ENCODE measurements around the gene PARVA. TPM values are rescaled to one million over a fixed set of nuclear protein-coding genes. Genes with fewer than 3 reads are reported as not detected.

The PARVA gene
- total RNA-seq, 1 experiment from 2014 or later: 18.1 TPM

GRCh38 chr11:12386309-12386708, 8.9 kb downstream of the PARVA start:
- Histone ChIP-seq H3K4ac (ENCODE audit: low read depth, low read length) (no peak overlapping the region), H3K23me2 (ENCODE audit: insufficient read length, low read depth, low read length, poor library complexity, severe bottlenecking) (no peaks in the 10 kb centered on the region), H3K18ac (ENCODE audit: insufficient read length, low read depth, low read length) (no peak overlapping the region), H3K27ac (ENCODE audit: insufficient read length, low read depth, low read length) (no peak overlapping the region), H2BK5ac (ENCODE audit: insufficient read length, low read length) (no peak overlapping the region), H3K9ac (ENCODE audit: extremely low read depth, insufficient read length, low read length) (no peak overlapping the region), H3K9me3 (ENCODE audit: control insufficient read depth, low read depth, low read length) (no peaks in the 10 kb centered on the region), H3K4me1 (ENCODE audit: insufficient read depth, low read length) (no peaks in the 10 kb centered on the region), H4K91ac (ENCODE audit: insufficient read length, low read depth, low read length) (no peak overlapping the region), H3K14ac (ENCODE audit: insufficient read depth, low read length) (no peak overlapping the region), H2BK12ac (ENCODE audit: insufficient read length, low read depth, low read length) (no peak overlapping the region), H2BK120ac (ENCODE audit: low read depth, low read length, poor library complexity, severe bottlenecking) (no peak overlapping the region), H2AK5ac (ENCODE audit: insufficient read length, low read length) (no peak overlapping the region), H2AFZ (ENCODE audit: low read length) (no peak overlapping the region), H3K79me2 (ENCODE audit: insufficient read depth, low read length) (peaks cover 1% of the 10 kb centered on the region; the same call in 1 of the 2 replicates), H3K56ac (ENCODE audit: insufficient read length, low read depth, low read length) (no peak overlapping the region), H4K8ac (replicated peaks; ENCODE audit: insufficient read length, low read depth, low read length) (no peak overlapping the region), H2BK15ac (ENCODE audit: low read depth, low read length) (no peak overlapping the region), H3K27me3 (ENCODE audit: insufficient read depth, low read length) (no peaks in the 10 kb centered on the region), H3K79me1 (ENCODE audit: insufficient read depth, low read depth, low read length, poor library complexity, severe bottlenecking) (no peaks in the 10 kb centered on the region), H4K5ac (ENCODE audit: insufficient read length, low read depth, low read length) (no peak overlapping the region), H3K4me2 (ENCODE audit: insufficient read depth, insufficient read length, low read length) (no peak overlapping the region), H3K23ac (ENCODE audit: insufficient read length, low read depth, low read length) (no peak overlapping the region), H3T11ph (ENCODE audit: low read length) (no peak overlapping the region), H2BK20ac (ENCODE audit: low read depth, low read length, poor library complexity, severe bottlenecking) (no peak overlapping the region), H4K20me1 (ENCODE audit: control insufficient read depth, insufficient read depth, insufficient read length) (no peaks in the 10 kb centered on the region)
- Mint-ChIP-seq H3K36me3 (ENCODE audit: insufficient read depth in 1 of 3, low read depth in 3 of 3) (no peaks in the 10 kb centered on the region), H3K4me1 (peaks cover 3 to 5% of the 10 kb centered on the region in 2 experiments; a peak in 2 of 4 replicates), H3K9me3 (no peaks in the 10 kb centered on the region), H3K27me3 (ENCODE audit: low read depth) (peaks cover 2% of the 10 kb centered on the region; the same call in 1 of the 2 replicates), H3K27ac (no peak overlapping the region; a peak in 1 of 7 replicates), H3K4me3 (no peak overlapping the region)
- DNase-seq: no peak
- TF ChIP-seq, protein P1, sequence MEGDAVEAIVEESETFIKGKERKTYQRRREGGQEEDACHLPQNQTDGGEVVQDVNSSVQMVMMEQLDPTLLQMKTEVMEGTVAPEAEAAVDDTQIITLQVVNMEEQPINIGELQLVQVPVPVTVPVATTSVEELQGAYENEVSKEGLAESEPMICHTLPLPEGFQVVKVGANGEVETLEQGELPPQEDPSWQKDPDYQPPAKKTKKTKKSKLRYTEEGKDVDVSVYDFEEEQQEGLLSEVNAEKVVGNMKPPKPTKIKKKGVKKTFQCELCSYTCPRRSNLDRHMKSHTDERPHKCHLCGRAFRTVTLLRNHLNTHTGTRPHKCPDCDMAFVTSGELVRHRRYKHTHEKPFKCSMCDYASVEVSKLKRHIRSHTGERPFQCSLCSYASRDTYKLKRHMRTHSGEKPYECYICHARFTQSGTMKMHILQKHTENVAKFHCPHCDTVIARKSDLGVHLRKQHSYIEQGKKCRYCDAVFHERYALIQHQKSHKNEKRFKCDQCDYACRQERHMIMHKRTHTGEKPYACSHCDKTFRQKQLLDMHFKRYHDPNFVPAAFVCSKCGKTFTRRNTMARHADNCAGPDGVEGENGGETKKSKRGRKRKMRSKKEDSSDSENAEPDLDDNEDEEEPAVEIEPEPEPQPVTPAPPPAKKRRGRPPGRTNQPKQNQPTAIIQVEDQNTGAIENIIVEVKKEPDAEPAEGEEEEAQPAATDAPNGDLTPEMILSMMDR (conservative IDR thresholded peaks at IDR 0.05): no peak
- WGBS (ENCODE audit: extremely low coverage, insufficient read length, low lambda C conversion rate): no CpG with 5 or more reads among the region's 1 CpG
